HL-60/S4 treated with retinoic acid at 250 ng/mL for 4 days and 3 days (cell line): ENCODE data around the gene RGS3.

ENCODE experiments used
- in situ Hi-C: fragments of 300-500 bp; cut with MboI; formaldehyde crosslinking; loops from 2 replicates; pipeline ENCODE4 v1.7.0; 2022; ENCODE audit warnings: low sequenced_read_pairs

The RGS3 gene

GRCh38 chr9:113597390-113598241, 134.1 kb downstream of the RGS3 start:
- in situ Hi-C loops, result no loop called here

GRCh38 chr9:113598451-113598850, 134.9 kb downstream of the RGS3 start:
- in situ Hi-C loops, result no loop called here

- in situ Hi-C loops, result no loop called here
Observed at GRCh38 chr9:113598883-113599282, 135.4 kb downstream of the RGS3 start.

- in situ Hi-C loops, result no loop called here
Observed at GRCh38 chr9:113599646-113600022, 136.1 kb downstream of the RGS3 start.

- in situ Hi-C loops, result no loop called here
Observed at GRCh38 chr9:113600023-113600823, 136.7 kb downstream of the RGS3 start.

- in situ Hi-C loops, result no loop called here
Observed at GRCh38 chr9:113600871-113601614, 137.5 kb downstream of the RGS3 start.

- in situ Hi-C loops, result no loop called here
Observed at GRCh38 chr9:113601656-113602055, 138.1 kb downstream of the RGS3 start.

GRCh38 chr9:113602126-113603047, 138.9 kb downstream of the RGS3 start:
- in situ Hi-C loops, result no loop called here

GRCh38 chr9:113603048-113603375, 139.5 kb downstream of the RGS3 start:
- in situ Hi-C loops, result no loop called here

- in situ Hi-C loops, result no loop called here
Observed at GRCh38 chr9:113603773-113604172, 140.2 kb downstream of the RGS3 start.

GRCh38 chr9:113604393-113604792, 140.9 kb downstream of the RGS3 start:
- in situ Hi-C loops, result no loop called here

GRCh38 chr9:113606510-113606909, 143.0 kb downstream of the RGS3 start:
- in situ Hi-C loops, result no loop called here

- in situ Hi-C loops, result no loop called here
Observed at GRCh38 chr9:113608082-113608685, 144.7 kb downstream of the RGS3 start.

GRCh38 chr9:113609562-113610318, 146.2 kb downstream of the RGS3 start:
- in situ Hi-C loops, result no loop called here

- in situ Hi-C loops, result no loop called here
Observed at GRCh38 chr9:113611461-113612215, 148.1 kb downstream of the RGS3 start.

- in situ Hi-C loops, result no loop called here
Observed at GRCh38 chr9:113612216-113612747, 148.8 kb downstream of the RGS3 start.

GRCh38 chr9:113612828-113613227, 149.3 kb downstream of the RGS3 start:
- in situ Hi-C loops, result no loop called here

GRCh38 chr9:113613815-113614413, 150.4 kb downstream of the RGS3 start:
- in situ Hi-C loops, result no loop called here
